ENCODE results near the gene PALMD. TPM values are rescaled to one million over a fixed set of nuclear protein-coding genes. Genes with fewer than 3 reads are reported as not detected.

The PALMD gene
- total RNA-seq = 123 TPM
- long read RNA-seq, transcript PALMD-201 (8 exons, 2,510 nt) = major isoform, 99 of 115 reads
- long read RNA-seq, partial matches to known transcripts = 8 of 115 reads
- long read RNA-seq, other reads (novel, unspliced or antisense) = 8 of 115 reads

- intact Hi-C loops (cut with micrococcal nuclease) = loop anchor here (10.0 kb wide), 1 partner anchor 111 kb away; no protein-coding TSS in a partner anchor
- Histone ChIP-seq H3K27me3 (ENCODE audit: low read depth) (no peaks in the 10 kb centered on the region), H3K36me3 (no peaks in the 10 kb centered on the region), H3K4me1 (peaks cover 44% of the 10 kb centered on the region), H3K27ac (replicated peaks) (peak within 1 kb of the TSS; percentile 95), H3K9me3 (replicated peaks) (no peaks in the 10 kb centered on the region), H3K4me3 (peak within 1 kb of the TSS; percentile 71)
- TF ChIP-seq, protein P1, sequence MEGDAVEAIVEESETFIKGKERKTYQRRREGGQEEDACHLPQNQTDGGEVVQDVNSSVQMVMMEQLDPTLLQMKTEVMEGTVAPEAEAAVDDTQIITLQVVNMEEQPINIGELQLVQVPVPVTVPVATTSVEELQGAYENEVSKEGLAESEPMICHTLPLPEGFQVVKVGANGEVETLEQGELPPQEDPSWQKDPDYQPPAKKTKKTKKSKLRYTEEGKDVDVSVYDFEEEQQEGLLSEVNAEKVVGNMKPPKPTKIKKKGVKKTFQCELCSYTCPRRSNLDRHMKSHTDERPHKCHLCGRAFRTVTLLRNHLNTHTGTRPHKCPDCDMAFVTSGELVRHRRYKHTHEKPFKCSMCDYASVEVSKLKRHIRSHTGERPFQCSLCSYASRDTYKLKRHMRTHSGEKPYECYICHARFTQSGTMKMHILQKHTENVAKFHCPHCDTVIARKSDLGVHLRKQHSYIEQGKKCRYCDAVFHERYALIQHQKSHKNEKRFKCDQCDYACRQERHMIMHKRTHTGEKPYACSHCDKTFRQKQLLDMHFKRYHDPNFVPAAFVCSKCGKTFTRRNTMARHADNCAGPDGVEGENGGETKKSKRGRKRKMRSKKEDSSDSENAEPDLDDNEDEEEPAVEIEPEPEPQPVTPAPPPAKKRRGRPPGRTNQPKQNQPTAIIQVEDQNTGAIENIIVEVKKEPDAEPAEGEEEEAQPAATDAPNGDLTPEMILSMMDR (IDR thresholded peaks at IDR 0.05; ENCODE audit: borderline replicate concordance) = no peak
- peak; percentile 50 for DNase-seq
These were observed at the start of gene PALMD for GRCh38 chr1:99645699-99646531. TSS of gene PALMD (plus strand) at chr1:99646113. CDS start at chr1:99646318, 205 bp downstream.

DNA sequence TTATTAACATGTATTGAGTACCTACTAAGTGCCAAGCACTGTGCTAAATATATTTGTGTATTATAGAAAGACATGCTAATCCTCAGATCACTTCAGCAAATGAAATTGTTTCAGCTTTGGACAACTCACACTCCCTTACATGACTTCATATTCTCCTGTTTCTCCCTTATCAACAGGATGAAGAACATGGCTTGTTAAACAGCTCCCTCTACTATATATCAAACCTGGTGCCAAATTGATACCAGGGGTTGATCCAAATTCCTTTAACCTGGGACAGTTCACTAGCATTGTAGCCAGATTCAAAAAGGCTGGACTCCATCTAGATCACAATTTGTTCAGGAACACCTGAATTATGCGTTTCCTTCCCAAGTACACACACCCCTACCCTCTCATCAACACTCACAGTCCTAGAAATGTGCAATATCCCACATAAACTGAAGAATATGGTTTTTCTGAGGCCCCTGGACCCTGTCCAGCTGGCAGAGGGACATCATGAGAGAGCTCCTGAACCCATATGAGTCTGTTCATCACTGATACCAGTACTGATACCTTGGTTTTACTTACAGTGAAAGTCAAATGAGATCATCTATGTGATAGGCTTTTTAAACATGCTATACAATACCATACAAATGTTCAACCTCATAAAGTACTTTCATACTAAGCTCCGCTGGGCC, 47.0 kb upstream of the PALMD start:
- Histone ChIP-seq H3K9me3 (replicated peaks) (no peaks in the 10 kb centered on the region), H3K36me3 (no peaks in the 10 kb centered on the region), H3K27me3 (ENCODE audit: low read depth) (no peaks in the 10 kb centered on the region), H3K27ac (replicated peaks) (peak overlapping the region; percentile 69), H3K4me3 (no peak overlapping the region), H3K4me1 (peaks cover 56% of the 10 kb centered on the region)
- peak; percentile 22 for DNase-seq
- TF ChIP-seq, protein P1 (IDR thresholded peaks at IDR 0.05; ENCODE audit: borderline replicate concordance) = no peak
- intact Hi-C loops (cut with micrococcal nuclease) = no loop called here

DNA sequence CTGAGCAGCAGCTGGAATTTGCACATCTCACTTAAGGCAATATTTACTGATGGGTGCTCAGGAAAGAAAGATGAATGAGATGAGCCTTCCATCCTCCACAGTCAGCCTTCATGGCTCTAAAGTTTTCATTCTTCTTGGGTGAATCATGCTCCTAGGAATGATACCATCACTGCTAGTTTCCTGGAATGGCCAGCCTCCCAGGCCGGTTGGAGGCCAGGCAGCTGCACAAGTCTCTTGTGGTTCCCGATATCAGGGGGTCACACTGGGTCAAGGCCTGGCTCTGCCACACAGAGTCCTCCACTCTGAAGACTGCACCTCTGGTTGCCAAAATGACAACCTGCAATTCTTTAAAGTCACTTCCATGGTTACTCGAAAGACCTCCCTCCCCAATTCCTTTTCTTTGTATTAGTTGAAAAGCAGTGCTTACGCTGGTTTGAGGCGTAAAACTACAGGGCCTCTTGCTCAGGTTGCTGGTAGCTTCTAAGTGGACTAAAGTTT, 46.2 kb upstream of the PALMD start:
- intact Hi-C loops (cut with micrococcal nuclease) = no loop called here
- TF ChIP-seq, protein P1 (IDR thresholded peaks at IDR 0.05; ENCODE audit: borderline replicate concordance) = no peak
- Histone ChIP-seq H3K27ac (replicated peaks) (peak overlapping the region; percentile 69), H3K4me1 (peaks cover 53% of the 10 kb centered on the region), H3K4me3 (no peak overlapping the region), H3K27me3 (ENCODE audit: low read depth) (no peaks in the 10 kb centered on the region), H3K36me3 (no peaks in the 10 kb centered on the region), H3K9me3 (replicated peaks) (no peaks in the 10 kb centered on the region)
- DNase-seq = peak; percentile 33

DNA sequence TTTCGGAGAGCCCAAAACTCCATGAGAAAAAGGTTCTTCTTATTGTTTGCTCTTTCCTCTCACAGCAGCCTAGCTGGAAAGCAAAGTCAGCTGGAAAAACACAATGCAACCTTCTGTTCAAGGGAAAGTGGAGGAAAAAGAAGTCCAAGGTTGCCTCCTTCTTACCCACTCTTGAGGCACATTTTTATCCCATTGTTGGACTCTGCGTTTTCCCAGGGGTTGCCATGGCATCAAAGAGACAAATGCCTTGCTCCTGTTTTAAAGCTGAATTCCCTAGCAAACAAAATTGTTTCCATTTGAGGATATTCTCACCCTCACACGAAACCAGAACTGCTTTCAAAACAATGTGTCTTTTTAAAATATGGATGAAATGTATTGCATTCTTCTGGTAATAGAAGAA, 45.1 kb upstream of the PALMD start:
- H3K4me3 ChIP-seq = no peak overlapping the region
- TF ChIP-seq, protein P1 (IDR thresholded peaks at IDR 0.05; ENCODE audit: borderline replicate concordance) = no peak
- H3K4me1 ChIP-seq = peaks cover 48% of the 10 kb centered on the region
- H3K9me3 ChIP-seq (replicated peaks) = no peaks in the 10 kb centered on the region
- H3K27me3 ChIP-seq (ENCODE audit: low read depth) = no peaks in the 10 kb centered on the region
- intact Hi-C loops (cut with micrococcal nuclease) = no loop called here
- H3K36me3 ChIP-seq = no peaks in the 10 kb centered on the region
- peak overlapping the region; percentile 69 for H3K27ac ChIP-seq (replicated peaks)
- no peak for DNase-seq

DNA sequence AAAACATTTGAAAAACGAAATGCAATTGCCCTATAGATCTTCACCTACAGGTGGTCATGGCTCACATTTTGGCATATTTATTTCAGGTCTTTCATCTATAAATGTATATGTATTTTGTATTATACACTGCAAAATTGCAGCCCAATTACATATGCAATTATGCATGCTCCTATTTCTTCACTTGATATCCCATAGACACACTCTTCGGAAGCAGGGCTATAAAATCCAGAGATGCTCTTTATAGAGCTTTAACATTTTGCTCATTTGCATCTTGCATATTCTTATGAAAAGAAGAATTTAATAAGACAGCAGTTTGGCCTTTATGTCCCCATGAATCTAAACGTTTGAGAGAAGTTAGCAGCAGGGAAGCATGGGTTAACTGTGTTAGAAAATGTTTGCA, 44.7 kb upstream of the PALMD start:
- Histone ChIP-seq H3K27me3 (ENCODE audit: low read depth) (no peaks in the 10 kb centered on the region), H3K27ac (replicated peaks) (peak overlapping the region; percentile 69), H3K4me1 (peaks cover 48% of the 10 kb centered on the region), H3K9me3 (replicated peaks) (no peaks in the 10 kb centered on the region), H3K4me3 (no peak overlapping the region), H3K36me3 (no peaks in the 10 kb centered on the region)
- intact Hi-C loops (cut with micrococcal nuclease) = no loop called here
- TF ChIP-seq, protein P1 (IDR thresholded peaks at IDR 0.05; ENCODE audit: borderline replicate concordance) = no peak
- no peak for DNase-seq
